CD14-positive monocyte (primary cell): ENCODE results near the gene LMX1B. TPM values are rescaled to one million over a fixed set of nuclear protein-coding genes. Genes with fewer than 3 reads are reported as not detected.

ENCODE experiments used
- DNase-seq, 3 donors: peaks; one replicate each; pipeline ENCODE4 v3.0.0-alpha.2; 2011 to 2022
- H2AFZ ChIP-seq: 2 replicates; pipeline ENCODE4 v1.6.0; 2012; ENCODE audit warnings: mild to moderate bottlenecking, low read depth, low read length, inconsistent platforms; ENCODE audit not compliant: insufficient read depth, poor library complexity, severe bottlenecking
- H3K27ac ChIP-seq, 2 donors: 1 replicate in 1 of 2; 2 replicates in 1 of 2; pipeline ENCODE4 v1.5.1; 2012 to 2013; ENCODE audit warnings: low read length in 2 of 2, control low read depth in 1 of 2, inconsistent platforms in 1 of 2, low read depth in 1 of 2, mild to moderate bottlenecking in 1 of 2
- H3K27me3 ChIP-seq, 2 donors: one replicate each; pipeline versions ENCODE4 v1.6.0 to v1.6.1; 2011 to 2013; ENCODE audit warnings: low read length in 2 of 2; ENCODE audit not compliant: control insufficient read depth in 2 of 2, insufficient read depth in 2 of 2
- H3K36me3 ChIP-seq, 2 donors: replicated peaks in 1 of 2; 1 replicate in 1 of 2; 2 replicates in 1 of 2; pipeline versions ENCODE4 v1.5.1 to v1.6.1; 2012 to 2013; ENCODE audit warnings: low read length in 2 of 2, control low read depth in 1 of 2, inconsistent platforms in 1 of 2, mild to moderate bottlenecking in 1 of 2; ENCODE audit not compliant: insufficient read depth in 2 of 2, control insufficient read depth in 1 of 2
- H3K4me1 ChIP-seq, 2 donors: 1 replicate in 1 of 2; 2 replicates in 1 of 2; pipeline versions ENCODE4 v1.5.1 to v1.6.1; 2012 to 2013; ENCODE audit warnings: low read length in 2 of 2, control low read depth in 1 of 2, inconsistent platforms in 1 of 2, mild to moderate bottlenecking in 1 of 2, moderate library complexity in 1 of 2; ENCODE audit not compliant: insufficient read depth in 2 of 2, control insufficient read depth in 1 of 2
- H3K4me2 ChIP-seq: replicated peaks from 2 replicates; pipeline ENCODE3; 2012; ENCODE audit warnings: low read length, moderate library complexity, mild to moderate bottlenecking; ENCODE audit not compliant: poor library complexity, severe bottlenecking; ENCODE audit errors: extremely low read depth
- H3K4me3 ChIP-seq, 3 experiments: fragments of 200-600 bp in 1 of 3; sonication (generic) in 1 of 3; replicated peaks in 1 of 3; 1 replicate in 2 of 3; 2 replicates in 1 of 3; pipeline ENCODE4 v1.5.1; 2011 to 2013; ENCODE audit warnings: low read length in 3 of 3, mild to moderate bottlenecking in 3 of 3, control low read depth in 2 of 3, low read depth in 2 of 3, inconsistent platforms in 1 of 3, moderate library complexity in 1 of 3
- H3K79me2 ChIP-seq: 2 replicates; pipeline ENCODE4 v1.6.0; 2012; ENCODE audit warnings: mild to moderate bottlenecking, control low read depth, inconsistent platforms, low read length, moderate library complexity; ENCODE audit not compliant: insufficient read depth
- H3K9ac ChIP-seq: 2 replicates; pipeline ENCODE4 v1.6.0; 2017; ENCODE audit warnings: low read length, mild to moderate bottlenecking; ENCODE audit not compliant: insufficient read depth, poor library complexity, severe bottlenecking
- H3K9me3 ChIP-seq, 2 donors: replicated peaks in 1 of 2; 1 replicate in 1 of 2; 2 replicates in 1 of 2; pipeline versions ENCODE4 v1.5.1 to v1.6.1; 2012 to 2013; ENCODE audit warnings: low read length in 2 of 2, control low read depth in 1 of 2; ENCODE audit not compliant: control insufficient read depth in 1 of 2, insufficient read depth in 1 of 2
- H4K20me1 ChIP-seq: 2 replicates; pipeline ENCODE4 v1.6.0; 2012; ENCODE audit warnings: mild to moderate bottlenecking, low read length, control low read depth, moderate library complexity; ENCODE audit not compliant: insufficient read depth
- H3K27ac Mint-ChIP-seq, 7 donors: one replicate each; pipeline ENCODE4 v1.8.0; 2020; ENCODE audit warnings: mild to moderate bottlenecking in 7 of 7, mixed read lengths in 7 of 7, moderate library complexity in 6 of 7, inconsistent platforms in 2 of 7
- H3K27me3 Mint-ChIP-seq, 3 donors: one replicate each; pipeline ENCODE4 v1.8.0; 2021 to 2022; ENCODE audit warnings: low read depth in 3 of 3, mild to moderate bottlenecking in 3 of 3, mixed read lengths in 3 of 3, moderate library complexity in 3 of 3, inconsistent platforms in 1 of 3
- H3K36me3 Mint-ChIP-seq, 2 donors: one replicate each; pipeline ENCODE4 v1.8.0; 2020; ENCODE audit warnings: mixed read lengths in 2 of 2, inconsistent platforms in 1 of 2, mild to moderate bottlenecking in 1 of 2
- H3K4me1 Mint-ChIP-seq: one replicate; pipeline ENCODE4 v1.8.0; 2020; ENCODE audit warnings: mild to moderate bottlenecking, mixed read lengths
- H3K4me3 Mint-ChIP-seq, 2 donors: one replicate each; pipeline ENCODE4 v1.8.0; 2020; ENCODE audit warnings: mild to moderate bottlenecking in 2 of 2, mixed read lengths in 2 of 2, moderate library complexity in 1 of 2
- H3K9me3 Mint-ChIP-seq, 7 donors: one replicate each; pipeline ENCODE4 v1.8.0; 2020 to 2022; ENCODE audit warnings: mixed read lengths in 7 of 7, mild to moderate bottlenecking in 6 of 7, moderate library complexity in 6 of 7, inconsistent platforms in 2 of 7
- CTCF ChIP-seq: fragments of 200-600 bp; IDR thresholded peaks from one replicate; pipeline ENCODE4 v1.8.0; 2022; ENCODE audit warnings: antibody characterized with exemption, mild to moderate bottlenecking
- WGBS: methylation state at CpG from one replicate; pipeline ENCODE4 v1.1.5; 2013; ENCODE audit warnings: missing lambda C conversion rate; ENCODE audit not compliant: insufficient coverage; 5-methylcytosine and 5-hydroxymethylcytosine counted together
- intact Hi-C, 2 donors: fragments of 100-400 bp; cut with micrococcal nuclease; formaldehyde crosslinking; loops; one replicate each; pipeline versions ENCODE4 v1.15.0 to v1.15.1; 2023
- polyA plus RNA-seq, 3 donors: library from polyadenylated mRNA; depleted of rRNA in 1 of 3; unstranded in 2 of 3; stranded (reverse) in 1 of 3; fragments of 300-500 nt in 2 of 3; fragments of >200 nt in 1 of 3; fragmentation: Illumina TruSeq in 2 of 3; gene quantifications; 1 replicate in 2 of 3; 2 replicates in 1 of 3; pipeline ENCODE4 v1.2.3, GENCODE V29; 2012 to 2021

The LMX1B gene
- polyA plus RNA-seq, 3 donors, result not detected

DNA sequence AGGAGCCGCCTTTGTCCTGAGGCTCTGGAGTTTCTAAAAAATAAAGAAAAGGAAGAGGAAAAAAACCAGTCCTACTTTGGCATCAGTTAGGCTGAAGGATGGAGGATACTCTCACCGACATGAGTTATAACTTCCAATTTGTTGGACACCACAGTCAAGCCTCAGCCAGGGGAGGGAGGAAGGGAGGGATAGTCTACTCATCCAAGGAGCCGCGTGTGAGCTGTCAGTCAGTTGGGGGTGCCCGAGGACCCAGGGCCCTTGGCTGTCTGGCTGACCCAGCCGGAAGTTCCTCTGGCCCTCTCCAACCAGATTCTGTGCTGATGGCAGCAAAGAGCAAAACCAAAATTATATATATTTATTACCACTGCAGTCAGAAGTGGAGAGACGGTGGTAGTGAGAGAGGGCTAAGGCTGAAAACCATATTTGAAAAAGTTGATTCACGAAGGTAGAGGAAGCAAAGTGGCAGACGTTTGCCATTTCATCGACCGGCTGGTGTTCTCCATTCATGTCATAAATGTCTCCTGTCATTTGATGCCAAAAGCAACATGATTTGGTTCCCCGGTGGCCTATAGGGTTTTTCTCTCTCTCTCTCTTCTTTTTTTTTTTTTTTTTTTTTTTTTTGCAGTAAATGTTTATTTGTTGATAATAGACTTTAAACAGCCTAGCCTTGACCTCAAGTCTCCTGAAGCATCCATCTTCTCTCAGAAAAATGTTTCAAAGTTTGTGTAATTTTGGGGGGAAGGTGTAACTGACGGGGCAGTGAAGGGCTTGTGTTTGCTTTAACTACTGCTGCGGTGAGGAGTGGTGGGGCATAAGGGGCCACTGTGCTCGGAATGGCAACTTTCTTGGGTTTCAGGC, 7.6 kb downstream of the LMX1B start:
- no CpG with 5 or more reads among the region's 15 CpGs for WGBS
- H3K27ac Mint-ChIP-seq, result no peak overlapping the region
- H3K36me3 Mint-ChIP-seq, result no peaks in the 10 kb centered on the region
- H3K27me3 Mint-ChIP-seq, result peaks cover 98 to 99% (median 99%) of the 10 kb centered on the region in 3 donors
- no peaks in the 10 kb centered on the region for H4K20me1 ChIP-seq
- no peak overlapping the region for H3K4me3 ChIP-seq
- no peak overlapping the region for H3K4me2 ChIP-seq
- H3K79me2 ChIP-seq, result no peaks in the 10 kb centered on the region
- no peak for DNase-seq
- peaks cover 4 to 9% of the 10 kb centered on the region in 2 donors for H3K4me1 ChIP-seq
- peaks cover 16% of the 10 kb centered on the region for H3K4me1 Mint-ChIP-seq
- H3K4me3 Mint-ChIP-seq, result peak overlapping the region in 1 of 2 donors; percentile 77
- no peak for TF ChIP-seq CTCF
- peaks cover 4 to 65% of the 10 kb centered on the region in 2 donors for H3K9me3 ChIP-seq
- intact Hi-C loops, result no loop called here
- H3K9ac ChIP-seq, result no peak overlapping the region
- H3K27me3 ChIP-seq, result peaks cover 90 to 99% of the 10 kb centered on the region in 2 donors
- H3K9me3 Mint-ChIP-seq, result peaks cover 0 to 20% (median 8%) of the 10 kb centered on the region in 7 donors
- H2AFZ ChIP-seq, result no peak overlapping the region
- no peak overlapping the region for H3K27ac ChIP-seq
- no peaks in the 10 kb centered on the region for H3K36me3 ChIP-seq

DNA sequence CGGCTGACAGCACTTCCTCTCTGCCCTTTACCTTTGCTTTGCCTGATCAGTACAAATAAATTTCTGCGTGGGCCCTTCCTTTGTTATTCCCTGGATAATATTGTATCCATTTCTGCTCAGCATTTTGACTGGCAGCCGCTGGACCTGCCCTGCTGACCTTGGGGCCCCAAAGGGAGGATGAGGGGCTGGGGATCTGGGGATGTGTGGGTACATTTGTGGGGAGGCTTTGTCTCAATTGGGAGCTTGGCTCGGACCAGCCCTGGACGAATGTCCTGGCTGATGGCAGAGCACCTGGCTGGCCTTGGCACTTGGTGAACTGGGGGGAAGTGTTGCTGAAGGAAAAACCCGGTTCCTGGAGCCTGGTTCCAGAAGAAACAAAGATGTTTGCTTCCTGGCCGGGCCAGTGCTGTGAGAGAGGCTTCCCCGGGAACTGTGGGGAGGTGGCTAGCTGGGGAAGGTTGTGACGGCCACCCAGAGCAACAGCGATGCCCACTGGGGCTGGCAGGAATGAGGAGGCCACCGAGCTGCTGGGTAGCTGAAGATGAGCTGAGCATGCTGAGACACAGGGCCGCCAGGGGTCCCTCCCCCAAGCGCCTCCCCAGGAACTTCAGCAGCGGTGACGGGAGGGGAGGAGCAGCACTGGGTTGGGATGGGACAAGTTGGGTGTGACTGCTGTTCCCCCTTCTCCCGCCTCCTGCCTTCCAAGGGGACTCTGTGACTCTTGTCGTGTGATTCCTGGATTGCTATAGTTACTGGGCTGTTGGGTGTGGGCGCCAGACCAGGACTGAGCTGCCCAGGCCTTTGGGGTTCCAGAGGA, 8.4 kb downstream of the LMX1B start:
- H3K27ac ChIP-seq, result no peak overlapping the region
- H3K4me2 ChIP-seq, result no peak overlapping the region
- Mint-ChIP-seq H3K27me3 (peaks cover 98 to 99% (median 99%) of the 10 kb centered on the region in 3 donors), H3K4me3 (peak overlapping the region in 1 of 2 donors; percentile 81), H3K36me3 (peaks cover 0 to under 1% of the 10 kb centered on the region in 2 donors), H3K9me3 (peaks cover 1 to 24% (median 14%) of the 10 kb centered on the region in 7 donors), H3K4me1 (peaks cover 19% of the 10 kb centered on the region), H3K27ac (no peak overlapping the region)
- DNase-seq, result no peak
- H3K4me1 ChIP-seq, result peaks cover 4 to 14% of the 10 kb centered on the region in 2 donors
- intact Hi-C loops, result no loop called here
- H3K27me3 ChIP-seq, result peaks cover 91 to 99% of the 10 kb centered on the region in 2 donors
- no peaks in the 10 kb centered on the region for H4K20me1 ChIP-seq
- no peak overlapping the region for H3K9ac ChIP-seq
- TF ChIP-seq CTCF, result no peak
- no peaks in the 10 kb centered on the region for H3K36me3 ChIP-seq
- H2AFZ ChIP-seq, result no peak overlapping the region
- no peaks in the 10 kb centered on the region for H3K79me2 ChIP-seq
- peaks cover 9 to 63% of the 10 kb centered on the region in 2 donors for H3K9me3 ChIP-seq
- no peak overlapping the region for H3K4me3 ChIP-seq
- 6% methylated on average over 16 of the region's 18 CpGs for WGBS
